Mucosa of rectum (tissue), 2 donors: ENCODE data around the gene HIVEP3.
A peak's percentile ranks its signal among the peaks of the same experiment; 100 is the strongest.

ENCODE experiments used
- H3K27ac ChIP-seq, 2 donors: one replicate each; pipeline ENCODE4 v1.7.0; 2013; ENCODE audit warnings: inconsistent platforms in 2 of 2, low read depth in 2 of 2, low read length in 2 of 2
- H3K27me3 ChIP-seq, 2 donors: one replicate each; pipeline ENCODE4 v1.7.0; 2013; ENCODE audit warnings: low read length in 2 of 2; ENCODE audit not compliant: control insufficient read depth in 2 of 2, insufficient read depth in 2 of 2
- H3K36me3 ChIP-seq, 2 donors: one replicate each; pipeline ENCODE4 v1.7.0; 2013; ENCODE audit warnings: low read length in 2 of 2; ENCODE audit not compliant: control insufficient read depth in 2 of 2, insufficient read depth in 2 of 2
- H3K4me1 ChIP-seq, 2 donors: one replicate each; pipeline ENCODE4 v1.7.0; 2013; ENCODE audit warnings: low read length in 2 of 2, mild to moderate bottlenecking in 1 of 2; ENCODE audit not compliant: control insufficient read depth in 2 of 2, insufficient read depth in 2 of 2
- H3K4me3 ChIP-seq, 2 donors: one replicate each; pipeline ENCODE4 v1.7.0; 2013; ENCODE audit warnings: low read length in 2 of 2
- H3K9ac ChIP-seq, 2 donors: one replicate each; pipeline ENCODE4 v1.7.0; 2013; ENCODE audit warnings: low read length in 2 of 2, low read depth in 1 of 2, mild to moderate bottlenecking in 1 of 2
- H3K9me3 ChIP-seq, 2 donors: one replicate each; pipeline ENCODE4 v1.7.0; 2013; ENCODE audit warnings: low read length in 2 of 2; ENCODE audit not compliant: control insufficient read depth in 2 of 2
- donor health status: healthy.
- donor health status: Normal muscosa, but diverticular disease.

The HIVEP3 gene

DNA sequence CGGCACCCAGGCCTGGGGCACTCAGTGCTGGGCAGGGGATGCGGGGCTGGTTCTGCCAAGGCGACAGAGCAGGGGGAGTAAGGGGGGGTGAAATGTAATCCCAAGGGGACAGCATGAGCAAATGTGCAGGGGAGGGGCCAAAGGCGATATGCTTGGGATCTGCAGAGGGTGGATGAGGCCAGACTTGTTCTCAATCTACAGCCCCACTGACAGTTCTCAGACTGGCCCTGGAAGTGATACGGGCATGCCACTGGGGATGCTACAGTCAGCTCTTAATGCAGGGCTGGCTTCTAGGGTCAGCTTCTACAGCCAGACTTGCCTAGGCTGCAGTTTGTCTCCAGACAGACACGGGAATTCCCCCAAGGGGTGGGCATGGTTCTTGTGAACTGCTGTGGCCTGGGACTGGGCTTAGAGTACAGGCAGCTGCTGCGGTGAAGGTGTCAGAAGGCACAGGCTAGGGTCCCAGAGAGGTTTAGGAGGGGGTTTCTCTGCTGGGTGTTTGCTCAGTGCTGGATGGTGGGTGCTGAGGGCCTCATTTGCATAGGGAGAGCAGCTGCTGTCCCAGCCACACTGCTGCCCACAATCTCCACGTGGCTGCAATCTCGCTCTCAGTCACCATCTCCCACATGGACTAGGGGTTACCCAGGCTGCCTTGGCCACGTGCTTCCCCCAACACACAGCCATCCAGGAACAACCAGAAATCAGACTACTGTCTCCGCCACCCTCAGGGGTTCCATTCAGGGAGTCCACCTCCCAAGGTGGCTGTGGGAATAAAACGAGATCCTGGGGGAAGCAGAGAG lies 190.1 kb downstream of the HIVEP3 start:
- Histone ChIP-seq H3K9ac (peak overlapping the region in 1 of 2 donors; percentile 3), H3K27me3 (no peaks in the 10 kb centered on the region), H3K36me3 (no peaks in the 10 kb centered on the region), H3K27ac (no peak overlapping the region), H3K4me3 (no peak overlapping the region), H3K4me1 (peaks cover 0 to 22% of the 10 kb centered on the region in 2 donors), H3K9me3 (no peaks in the 10 kb centered on the region)

DNA sequence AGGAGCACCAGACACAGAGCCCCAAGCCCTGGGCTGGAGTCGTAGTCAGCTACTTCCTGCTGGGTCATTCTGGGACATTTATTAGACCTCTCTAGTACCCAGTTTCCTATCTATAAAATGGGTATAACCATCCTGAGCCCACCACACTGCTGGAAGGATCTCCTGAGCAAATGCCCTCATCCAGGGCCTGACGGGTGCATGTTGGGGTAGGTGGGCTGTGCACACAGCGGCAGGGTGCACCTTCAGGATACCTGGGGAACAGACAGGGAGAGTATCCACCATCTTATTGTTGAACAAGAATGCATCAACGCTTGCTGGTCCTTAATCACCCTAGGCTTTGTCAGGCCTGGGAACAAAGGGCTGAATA lies 191.0 kb downstream of the HIVEP3 start:
- Histone ChIP-seq H3K4me3 (no peak overlapping the region), H3K27ac (peak overlapping the region in 1 of 2 donors; percentile 23), H3K9me3 (no peaks in the 10 kb centered on the region), H3K27me3 (no peaks in the 10 kb centered on the region), H3K36me3 (no peaks in the 10 kb centered on the region), H3K4me1 (peaks cover 0 to 22% of the 10 kb centered on the region in 2 donors), H3K9ac (no peak overlapping the region)

DNA sequence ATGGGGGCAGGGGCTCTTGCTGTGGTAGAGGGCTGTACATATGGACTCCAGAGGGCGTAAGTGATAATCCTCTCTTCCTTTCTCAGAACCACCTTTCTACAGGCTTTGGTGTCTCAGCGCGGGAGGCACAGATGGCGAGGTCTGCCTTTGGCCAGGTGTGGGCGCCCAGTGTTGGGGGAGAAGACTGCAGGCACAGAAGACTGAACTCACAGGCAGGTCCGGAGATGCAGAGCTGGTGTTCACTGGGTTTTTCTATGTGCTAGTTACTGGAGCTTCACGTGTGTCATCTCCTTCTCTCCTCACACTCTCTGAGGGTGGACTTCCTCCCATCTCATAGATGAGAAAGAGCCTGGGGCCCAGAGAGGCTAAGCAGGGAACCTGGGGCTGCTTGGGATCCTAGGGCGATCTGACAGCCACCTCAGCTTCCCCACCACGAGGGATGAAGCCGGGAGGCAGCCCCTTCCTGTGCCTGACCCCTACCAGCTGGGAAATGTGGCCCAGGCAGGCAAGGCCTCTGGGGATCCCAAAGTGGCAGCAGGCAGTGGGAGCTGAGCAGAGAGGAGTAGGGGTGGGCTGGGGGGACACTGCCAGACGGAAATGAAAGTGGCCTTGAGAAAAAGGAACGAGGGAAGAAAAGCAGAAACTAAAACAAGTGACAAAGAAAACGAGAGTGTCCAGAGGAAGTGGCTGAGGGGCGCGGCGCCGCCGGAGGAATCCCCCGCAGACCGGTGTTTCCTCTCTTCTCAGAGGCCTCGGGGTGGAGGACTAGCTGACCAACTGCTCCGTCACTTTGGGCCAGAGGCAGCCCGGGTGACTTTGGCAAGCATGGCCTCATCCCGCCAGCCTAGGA lies 191.6 kb downstream of the HIVEP3 start:
- H3K27ac ChIP-seq = peak overlapping the region in 1 of 2 donors; percentile 23
- H3K36me3 ChIP-seq = no peaks in the 10 kb centered on the region
- no peaks in the 10 kb centered on the region for H3K9me3 ChIP-seq
- peaks cover 0 to 24% of the 10 kb centered on the region in 2 donors for H3K4me1 ChIP-seq
- no peak overlapping the region for H3K4me3 ChIP-seq
- H3K9ac ChIP-seq = no peak overlapping the region
- H3K27me3 ChIP-seq = no peaks in the 10 kb centered on the region

DNA sequence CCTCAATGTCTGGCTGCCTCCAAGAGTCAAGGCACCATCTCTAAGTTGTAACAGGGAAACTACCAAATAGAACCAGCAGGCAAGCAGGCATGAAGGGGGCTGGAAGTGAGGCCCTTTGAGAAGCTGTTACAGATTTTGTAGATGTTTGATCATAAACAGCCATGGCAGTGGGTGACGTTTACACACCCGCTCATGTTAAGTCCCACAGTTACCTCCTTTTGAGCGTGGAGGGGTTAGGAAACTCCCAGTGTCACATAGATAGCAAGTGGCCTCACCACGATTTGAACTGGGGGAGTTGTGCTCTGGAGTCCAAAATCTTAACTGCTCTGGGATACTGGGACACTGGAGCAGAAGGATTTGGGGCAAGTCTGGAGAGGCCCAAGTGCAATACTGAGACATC lies 192.4 kb downstream of the HIVEP3 start:
- Histone ChIP-seq H3K4me3 (no peak overlapping the region), H3K9ac (no peak overlapping the region), H3K36me3 (no peaks in the 10 kb centered on the region), H3K4me1 (peaks cover 0 to 24% of the 10 kb centered on the region in 2 donors), H3K27ac (no peak overlapping the region), H3K27me3 (no peaks in the 10 kb centered on the region), H3K9me3 (no peaks in the 10 kb centered on the region)

DNA sequence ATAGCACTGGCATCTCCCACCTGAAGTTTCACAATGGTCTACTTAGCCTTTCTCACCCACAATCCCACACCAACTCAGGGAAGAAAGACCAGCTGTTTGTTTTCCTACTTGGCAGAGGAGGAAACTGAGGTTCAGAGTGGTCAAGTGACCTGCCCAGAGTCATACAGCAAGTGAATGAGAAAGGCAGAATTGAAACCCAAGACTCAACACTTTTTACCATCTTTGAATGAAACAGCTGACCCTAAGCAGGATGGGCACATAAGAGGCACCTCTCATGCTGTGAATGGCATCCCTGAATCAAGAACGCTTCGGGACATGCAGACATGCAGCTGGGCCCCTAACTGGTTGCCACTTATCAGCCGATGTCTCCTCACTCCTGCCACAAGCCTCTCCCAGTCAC lies 193.8 kb downstream of the HIVEP3 start:
- no peak overlapping the region for H3K4me3 ChIP-seq
- peaks cover 0 to 24% of the 10 kb centered on the region in 2 donors for H3K4me1 ChIP-seq
- H3K9ac ChIP-seq = no peak overlapping the region
- H3K27me3 ChIP-seq = no peaks in the 10 kb centered on the region
- no peaks in the 10 kb centered on the region for H3K36me3 ChIP-seq
- H3K9me3 ChIP-seq = no peaks in the 10 kb centered on the region
- H3K27ac ChIP-seq = no peak overlapping the region

DNA sequence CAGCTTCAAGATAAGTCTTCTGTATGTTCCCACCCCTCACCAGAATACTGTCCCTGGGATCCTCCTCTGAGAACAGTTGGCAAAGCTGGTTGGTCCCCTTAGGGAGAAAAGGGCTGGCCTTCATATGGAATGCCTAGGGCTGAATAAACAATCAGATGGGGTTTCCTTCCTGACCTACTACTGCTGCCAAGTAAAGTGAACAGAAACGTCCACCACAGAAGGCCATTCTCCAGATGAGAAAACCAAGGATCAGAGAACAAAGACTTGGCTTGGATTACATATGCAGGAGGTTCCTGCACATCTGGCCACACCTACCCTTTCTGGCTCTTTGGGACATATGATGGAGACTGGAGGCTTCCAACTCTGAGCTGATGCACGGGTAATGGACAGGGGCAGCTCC lies 194.5 kb downstream of the HIVEP3 start:
- H3K9me3 ChIP-seq = no peaks in the 10 kb centered on the region
- H3K27ac ChIP-seq = no peak overlapping the region
- H3K9ac ChIP-seq = no peak overlapping the region
- H3K27me3 ChIP-seq = no peaks in the 10 kb centered on the region
- H3K4me1 ChIP-seq = peaks cover 0 to 24% of the 10 kb centered on the region in 2 donors
- no peak overlapping the region for H3K4me3 ChIP-seq
- no peaks in the 10 kb centered on the region for H3K36me3 ChIP-seq

DNA sequence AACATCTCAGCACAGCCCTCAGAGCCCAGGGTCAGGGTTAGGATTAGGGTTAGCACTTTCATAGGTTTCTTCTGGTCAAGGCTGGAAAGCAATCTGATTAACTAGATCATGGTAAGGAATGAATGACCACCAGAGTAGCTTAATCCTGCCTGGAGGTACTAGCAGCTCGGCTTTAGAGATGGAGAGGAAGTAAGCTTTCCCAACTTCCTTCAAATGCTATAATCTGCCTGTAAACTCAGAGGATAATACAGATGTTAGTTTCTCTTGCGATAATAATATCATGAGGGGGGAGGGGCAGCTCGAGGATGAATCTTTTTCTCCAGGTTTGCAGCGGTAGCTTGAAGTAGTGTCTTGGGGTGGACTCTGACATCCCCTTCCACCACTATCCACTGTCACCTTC lies 194.9 kb downstream of the HIVEP3 start:
- Histone ChIP-seq H3K36me3 (no peaks in the 10 kb centered on the region), H3K9me3 (no peaks in the 10 kb centered on the region), H3K4me3 (no peak overlapping the region), H3K9ac (no peak overlapping the region), H3K27me3 (no peaks in the 10 kb centered on the region), H3K4me1 (peaks cover 0 to 20% of the 10 kb centered on the region in 2 donors), H3K27ac (no peak overlapping the region)

- H3K27me3 ChIP-seq = no peaks in the 10 kb centered on the region
- H3K9me3 ChIP-seq = no peaks in the 10 kb centered on the region
- H3K9ac ChIP-seq = no peak overlapping the region
- peaks cover 0 to 7% of the 10 kb centered on the region in 2 donors for H3K4me1 ChIP-seq
- H3K27ac ChIP-seq = no peak overlapping the region
- no peaks in the 10 kb centered on the region for H3K36me3 ChIP-seq
- H3K4me3 ChIP-seq = no peak overlapping the region
Measured at GRCh38 chr1:41722184-41722583, 196.5 kb downstream of the HIVEP3 start.

DNA sequence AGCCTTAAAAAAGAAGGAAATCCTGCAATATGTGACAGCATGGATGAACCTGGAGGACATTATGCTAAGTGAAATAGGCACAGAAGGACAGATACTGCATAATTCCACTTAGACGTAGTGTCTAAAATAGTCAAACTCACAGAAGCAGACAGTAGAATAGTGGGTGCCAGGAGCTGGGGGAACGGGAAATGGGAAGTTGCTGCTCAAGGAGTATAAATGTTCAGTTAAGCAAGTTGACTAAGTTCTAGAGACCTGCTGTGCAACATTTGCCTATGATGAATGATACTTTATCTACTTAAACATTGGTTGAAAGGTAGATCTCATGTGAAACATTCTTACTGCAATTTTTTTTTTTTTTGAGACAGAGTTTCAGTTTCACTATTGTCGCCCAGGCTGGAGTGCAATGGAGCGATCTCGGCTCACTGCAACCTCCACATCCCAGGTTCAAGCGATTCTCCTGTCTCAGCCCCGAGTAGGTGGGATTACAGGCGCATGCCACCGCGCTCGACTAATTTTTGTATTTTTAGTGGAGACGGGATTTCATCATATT lies 197.8 kb downstream of the HIVEP3 start:
- peak overlapping the region in 1 of 2 donors; percentile 14 for H3K4me3 ChIP-seq
- no peak overlapping the region for H3K27ac ChIP-seq
- no peaks in the 10 kb centered on the region for H3K9me3 ChIP-seq
- no peak overlapping the region for H3K9ac ChIP-seq
- peaks cover 0 to 2% of the 10 kb centered on the region in 2 donors for H3K4me1 ChIP-seq
- H3K36me3 ChIP-seq = no peaks in the 10 kb centered on the region
- no peaks in the 10 kb centered on the region for H3K27me3 ChIP-seq

GRCh38 chr1:41719590-41719989 lies 199.1 kb downstream of the HIVEP3 start:
- Histone ChIP-seq H3K36me3 (no peaks in the 10 kb centered on the region), H3K27me3 (no peaks in the 10 kb centered on the region), H3K27ac (no peak overlapping the region), H3K9me3 (no peaks in the 10 kb centered on the region), H3K4me3 (no peak overlapping the region), H3K9ac (no peak overlapping the region), H3K4me1 (peaks cover 0 to 2% of the 10 kb centered on the region in 2 donors)
